ENCODE measurements around the gene SLCO3A1.

SLCO3A1 gene

GRCh38 chr15:92018535-92019239 lies 165.2 kb downstream of the SLCO3A1 start:
- no peak overlapping the region for H3K27ac ChIP-seq (ENCODE audit: low read depth, low read length)
- no peak overlapping the region for H3K9ac ChIP-seq (ENCODE audit: low read length)
- no peaks in the 10 kb centered on the region for H3K4me1 ChIP-seq (ENCODE audit: insufficient read depth, low read length)
- no peaks in the 10 kb centered on the region for H3K27me3 ChIP-seq (ENCODE audit: control insufficient read depth in 1 of 2, insufficient read depth in 2 of 2, low read length in 2 of 2)
- H3K9me3 ChIP-seq (ENCODE audit: low read length) = no peaks in the 10 kb centered on the region
- no peak overlapping the region for H3K4me3 ChIP-seq (ENCODE audit: low read depth in 1 of 2, low read length in 2 of 2)
- H3K36me3 ChIP-seq (ENCODE audit: insufficient read depth, low read length) = no peaks in the 10 kb centered on the region

DNA sequence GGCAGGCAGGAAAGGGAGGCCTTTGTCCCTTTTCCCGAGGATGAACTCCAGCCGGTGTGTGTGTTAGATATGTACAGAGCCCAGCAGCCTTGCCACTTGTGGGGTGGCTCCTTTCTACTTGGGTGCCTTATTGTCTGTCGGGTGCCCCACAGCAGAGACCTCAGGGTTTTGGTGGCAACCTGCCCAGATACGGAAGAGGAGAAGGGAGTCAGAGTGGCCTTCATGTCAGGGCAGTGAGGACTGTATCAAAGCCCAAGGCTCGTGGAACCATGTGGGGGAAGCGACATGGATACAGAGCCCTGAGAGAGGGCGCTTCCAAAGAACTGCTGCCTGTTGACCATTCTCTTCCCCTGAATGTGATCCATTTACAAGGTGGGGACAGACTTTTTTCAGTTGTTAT lies 166.2 kb downstream of the SLCO3A1 start:
- Histone ChIP-seq H3K4me3 (ENCODE audit: low read depth in 1 of 2, low read length in 2 of 2) (no peak overlapping the region), H3K9ac (ENCODE audit: low read length) (no peak overlapping the region), H3K27me3 (ENCODE audit: control insufficient read depth in 1 of 2, insufficient read depth in 2 of 2, low read length in 2 of 2) (no peaks in the 10 kb centered on the region), H3K9me3 (ENCODE audit: low read length) (no peaks in the 10 kb centered on the region), H3K4me1 (ENCODE audit: insufficient read depth, low read length) (no peaks in the 10 kb centered on the region), H3K36me3 (ENCODE audit: insufficient read depth, low read length) (no peaks in the 10 kb centered on the region), H3K27ac (ENCODE audit: low read depth, low read length) (no peak overlapping the region)

DNA sequence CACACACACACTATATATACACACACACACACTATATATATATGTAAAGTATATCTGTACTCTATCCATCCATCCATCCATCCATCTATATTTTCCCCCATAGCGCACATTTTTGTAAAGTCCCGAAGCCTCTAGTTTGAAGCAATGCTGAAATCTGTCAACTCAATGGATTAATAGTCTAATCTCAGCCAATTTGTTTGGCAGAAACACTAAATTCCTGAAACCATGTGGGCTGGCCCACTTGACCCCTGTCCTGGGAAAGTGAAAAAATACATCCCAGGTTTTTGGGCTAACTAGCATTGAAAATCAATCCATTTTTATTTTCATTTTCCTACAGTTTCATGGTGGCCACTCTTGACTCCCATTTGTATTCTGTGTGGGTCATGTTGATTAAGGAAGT lies 166.7 kb downstream of the SLCO3A1 start:
- H3K27ac ChIP-seq (ENCODE audit: low read depth, low read length) = no peak overlapping the region
- H3K27me3 ChIP-seq (ENCODE audit: control insufficient read depth in 1 of 2, insufficient read depth in 2 of 2, low read length in 2 of 2) = no peaks in the 10 kb centered on the region
- H3K9ac ChIP-seq (ENCODE audit: low read length) = no peak overlapping the region
- H3K4me3 ChIP-seq (ENCODE audit: low read depth in 1 of 2, low read length in 2 of 2) = no peak overlapping the region
- H3K9me3 ChIP-seq (ENCODE audit: low read length) = no peaks in the 10 kb centered on the region
- no peaks in the 10 kb centered on the region for H3K36me3 ChIP-seq (ENCODE audit: insufficient read depth, low read length)
- H3K4me1 ChIP-seq (ENCODE audit: insufficient read depth, low read length) = no peaks in the 10 kb centered on the region

- Histone ChIP-seq H3K9me3 (ENCODE audit: low read length) (no peaks in the 10 kb centered on the region), H3K27ac (ENCODE audit: low read depth, low read length) (no peak overlapping the region), H3K9ac (ENCODE audit: low read length) (no peak overlapping the region), H3K4me3 (ENCODE audit: low read depth in 1 of 2, low read length in 2 of 2) (no peak overlapping the region), H3K36me3 (ENCODE audit: insufficient read depth, low read length) (no peaks in the 10 kb centered on the region), H3K4me1 (ENCODE audit: insufficient read depth, low read length) (no peaks in the 10 kb centered on the region), H3K27me3 (ENCODE audit: control insufficient read depth in 1 of 2, insufficient read depth in 2 of 2, low read length in 2 of 2) (no peaks in the 10 kb centered on the region)
Observed at GRCh38 chr15:92020804-92021203, 167.3 kb downstream of the SLCO3A1 start.

DNA sequence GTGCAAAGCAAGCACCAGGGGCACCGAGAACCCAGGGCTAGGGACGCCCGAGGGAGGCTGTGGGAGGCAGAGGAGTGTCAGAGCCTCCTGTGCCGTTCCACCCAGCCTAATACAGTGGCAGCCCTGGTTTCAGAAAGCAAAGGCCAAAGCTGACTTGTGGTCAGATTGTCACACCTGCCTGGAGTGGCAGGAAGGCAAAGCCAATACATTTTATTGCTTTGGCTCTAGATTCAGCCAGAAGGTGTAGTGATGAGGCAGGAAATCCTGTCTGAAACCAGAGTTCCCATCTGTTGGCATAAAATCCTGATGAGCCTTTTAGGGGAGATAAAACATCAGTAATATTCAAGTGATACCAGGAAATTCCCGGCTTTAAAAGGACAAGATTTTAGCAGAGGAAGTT lies 168.3 kb downstream of the SLCO3A1 start:
- no peaks in the 10 kb centered on the region for H3K9me3 ChIP-seq (ENCODE audit: low read length)
- no peaks in the 10 kb centered on the region for H3K36me3 ChIP-seq (ENCODE audit: insufficient read depth, low read length)
- H3K27ac ChIP-seq (ENCODE audit: low read depth, low read length) = no peak overlapping the region
- H3K9ac ChIP-seq (ENCODE audit: low read length) = no peak overlapping the region
- H3K27me3 ChIP-seq (ENCODE audit: control insufficient read depth in 1 of 2, insufficient read depth in 2 of 2, low read length in 2 of 2) = no peaks in the 10 kb centered on the region
- no peak overlapping the region for H3K4me3 ChIP-seq (ENCODE audit: low read depth in 1 of 2, low read length in 2 of 2)
- H3K4me1 ChIP-seq (ENCODE audit: insufficient read depth, low read length) = no peaks in the 10 kb centered on the region

DNA sequence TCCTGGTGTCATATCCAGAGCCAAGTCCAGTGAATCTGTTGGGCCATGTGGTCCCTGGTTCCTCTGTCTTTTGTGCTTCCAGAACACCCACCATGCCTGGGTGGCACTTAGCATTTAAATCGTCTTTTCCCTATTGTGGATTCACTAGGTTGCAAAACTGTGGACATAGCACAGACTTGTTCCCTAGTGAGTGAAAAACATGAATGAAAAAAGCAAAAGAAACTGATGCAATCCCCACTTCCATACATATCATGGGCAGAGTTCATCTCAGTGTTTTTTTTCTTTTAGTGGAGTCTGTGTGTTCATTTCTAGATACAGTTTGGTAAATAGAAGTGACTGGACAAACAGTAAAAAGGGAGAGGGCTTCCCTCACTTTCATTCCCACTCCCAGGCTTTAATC lies 170.5 kb downstream of the SLCO3A1 start:
- Histone ChIP-seq H3K4me1 (ENCODE audit: insufficient read depth, low read length) (no peaks in the 10 kb centered on the region), H3K27ac (ENCODE audit: low read depth, low read length) (no peak overlapping the region)

GRCh38 chr15:92025706-92026270 lies 172.3 kb downstream of the SLCO3A1 start:
- H3K9me3 ChIP-seq (ENCODE audit: low read length) = no peaks in the 10 kb centered on the region
- no peaks in the 10 kb centered on the region for H3K4me1 ChIP-seq (ENCODE audit: insufficient read depth, low read length)
- no peak overlapping the region for H3K4me3 ChIP-seq (ENCODE audit: low read depth in 1 of 2, low read length in 2 of 2)
- no peaks in the 10 kb centered on the region for H3K36me3 ChIP-seq (ENCODE audit: insufficient read depth, low read length)
- H3K27ac ChIP-seq (ENCODE audit: low read depth, low read length) = no peak overlapping the region
- H3K27me3 ChIP-seq (ENCODE audit: control insufficient read depth in 1 of 2, insufficient read depth in 2 of 2, low read length in 2 of 2) = no peaks in the 10 kb centered on the region
- H3K9ac ChIP-seq (ENCODE audit: low read length) = no peak overlapping the region

More for the DNA sequence above, 170.5 kb downstream of the SLCO3A1 start:
- Histone ChIP-seq H3K9ac (ENCODE audit: low read length) (no peak overlapping the region), H3K9me3 (ENCODE audit: low read length) (no peaks in the 10 kb centered on the region), H3K4me3 (ENCODE audit: low read depth in 1 of 2, low read length in 2 of 2) (no peak overlapping the region), H3K27me3 (ENCODE audit: control insufficient read depth in 1 of 2, insufficient read depth in 2 of 2, low read length in 2 of 2) (no peaks in the 10 kb centered on the region), H3K36me3 (ENCODE audit: insufficient read depth, low read length) (no peaks in the 10 kb centered on the region)

DNA sequence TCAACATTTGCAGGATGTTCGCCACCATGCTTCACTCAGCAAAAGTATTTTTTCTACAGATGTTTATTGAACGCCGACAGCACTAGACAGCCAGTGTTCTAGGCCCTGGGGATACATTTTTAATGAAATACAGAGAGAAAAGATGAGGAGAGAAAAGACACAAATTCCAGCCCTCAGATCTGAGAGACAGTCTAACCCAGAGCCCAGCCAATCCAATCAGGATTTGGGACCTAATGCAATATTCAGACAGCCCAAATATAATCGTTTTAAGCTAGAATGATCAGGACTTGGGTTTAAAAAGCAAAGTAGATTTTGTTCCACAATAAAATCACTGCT lies 174.8 kb downstream of the SLCO3A1 start:
- Histone ChIP-seq H3K36me3 (ENCODE audit: insufficient read depth, low read length) (no peaks in the 10 kb centered on the region), H3K27ac (ENCODE audit: low read depth, low read length) (no peak overlapping the region)

DNA sequence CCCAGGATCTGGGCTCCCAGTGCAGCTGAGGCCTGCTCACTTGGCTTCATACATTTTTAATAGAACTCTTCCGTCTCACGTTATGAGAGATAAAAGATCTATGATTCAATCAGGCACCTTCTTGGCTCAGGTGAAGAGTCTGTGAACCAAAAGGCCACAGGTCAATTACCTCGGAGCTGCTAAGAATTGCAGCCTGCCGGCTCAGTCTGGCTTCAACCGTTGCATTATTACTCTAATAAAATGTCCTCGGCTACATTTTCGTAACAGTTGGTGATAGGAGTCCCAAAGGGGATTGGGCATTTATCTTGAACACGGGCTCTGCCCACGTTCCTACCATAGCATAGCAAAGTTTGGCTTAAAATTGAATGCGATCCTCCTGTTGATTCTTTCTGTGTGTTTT lies 176.3 kb downstream of the SLCO3A1 start:
- Histone ChIP-seq H3K4me3 (ENCODE audit: low read depth in 1 of 2, low read length in 2 of 2) (no peak overlapping the region), H3K36me3 (ENCODE audit: insufficient read depth, low read length) (no peaks in the 10 kb centered on the region), H3K9me3 (ENCODE audit: low read length) (no peaks in the 10 kb centered on the region), H3K27ac (ENCODE audit: low read depth, low read length) (no peak overlapping the region), H3K4me1 (ENCODE audit: insufficient read depth, low read length) (no peaks in the 10 kb centered on the region), H3K27me3 (ENCODE audit: control insufficient read depth in 1 of 2, insufficient read depth in 2 of 2, low read length in 2 of 2) (no peaks in the 10 kb centered on the region), H3K9ac (ENCODE audit: low read length) (no peak overlapping the region)

More for the DNA sequence above, 174.8 kb downstream of the SLCO3A1 start:
- no peaks in the 10 kb centered on the region for H3K4me1 ChIP-seq (ENCODE audit: insufficient read depth, low read length)
- H3K9me3 ChIP-seq (ENCODE audit: low read length) = no peaks in the 10 kb centered on the region
- no peaks in the 10 kb centered on the region for H3K27me3 ChIP-seq (ENCODE audit: control insufficient read depth in 1 of 2, insufficient read depth in 2 of 2, low read length in 2 of 2)
- H3K9ac ChIP-seq (ENCODE audit: low read length) = no peak overlapping the region
- no peak overlapping the region for H3K4me3 ChIP-seq (ENCODE audit: low read depth in 1 of 2, low read length in 2 of 2)

- no peaks in the 10 kb centered on the region for H3K4me1 ChIP-seq (ENCODE audit: insufficient read depth, low read length)
- H3K36me3 ChIP-seq (ENCODE audit: insufficient read depth, low read length) = no peaks in the 10 kb centered on the region
- no peaks in the 10 kb centered on the region for H3K9me3 ChIP-seq (ENCODE audit: low read length)
- no peak overlapping the region for H3K4me3 ChIP-seq (ENCODE audit: low read depth in 1 of 2, low read length in 2 of 2)
- no peak overlapping the region for H3K9ac ChIP-seq (ENCODE audit: low read length)
- H3K27ac ChIP-seq (ENCODE audit: low read depth, low read length) = no peak overlapping the region
- no peaks in the 10 kb centered on the region for H3K27me3 ChIP-seq (ENCODE audit: control insufficient read depth in 1 of 2, insufficient read depth in 2 of 2, low read length in 2 of 2)
Observed at GRCh38 chr15:92033314-92033713, 179.8 kb downstream of the SLCO3A1 start.

DNA sequence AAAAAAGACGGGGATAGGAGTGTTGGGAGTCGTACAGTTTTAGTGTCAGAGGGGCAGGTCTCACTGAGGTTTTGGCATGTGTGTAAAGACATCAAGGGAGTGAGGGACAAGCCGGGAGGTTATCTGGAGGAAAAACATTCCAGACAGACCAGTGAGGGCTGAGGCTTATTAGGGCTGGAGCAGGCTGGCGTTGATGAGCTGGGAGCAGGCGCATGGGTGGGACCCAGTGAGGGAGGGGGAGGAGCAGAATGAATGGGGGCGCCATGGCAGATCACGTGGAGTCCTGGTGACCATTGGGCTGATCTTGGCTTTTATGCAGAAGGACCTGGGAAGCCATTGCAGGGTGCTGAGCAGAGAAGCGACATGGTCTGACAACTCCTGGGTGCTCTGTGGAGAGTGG lies 180.2 kb downstream of the SLCO3A1 start:
- Histone ChIP-seq H3K27ac (ENCODE audit: low read depth, low read length) (no peak overlapping the region), H3K4me3 (ENCODE audit: low read depth in 1 of 2, low read length in 2 of 2) (no peak overlapping the region), H3K9me3 (ENCODE audit: low read length) (no peaks in the 10 kb centered on the region), H3K4me1 (ENCODE audit: insufficient read depth, low read length) (no peaks in the 10 kb centered on the region), H3K9ac (ENCODE audit: low read length) (no peak overlapping the region), H3K36me3 (ENCODE audit: insufficient read depth, low read length) (no peaks in the 10 kb centered on the region), H3K27me3 (ENCODE audit: control insufficient read depth in 1 of 2, insufficient read depth in 2 of 2, low read length in 2 of 2) (no peaks in the 10 kb centered on the region)

GRCh38 chr15:92034227-92034626 lies 180.7 kb downstream of the SLCO3A1 start:
- Histone ChIP-seq H3K9me3 (ENCODE audit: low read length) (no peaks in the 10 kb centered on the region), H3K4me3 (ENCODE audit: low read depth in 1 of 2, low read length in 2 of 2) (no peak overlapping the region), H3K27me3 (ENCODE audit: control insufficient read depth in 1 of 2, insufficient read depth in 2 of 2, low read length in 2 of 2) (no peaks in the 10 kb centered on the region), H3K9ac (ENCODE audit: low read length) (no peak overlapping the region), H3K36me3 (ENCODE audit: insufficient read depth, low read length) (no peaks in the 10 kb centered on the region), H3K4me1 (ENCODE audit: insufficient read depth, low read length) (no peaks in the 10 kb centered on the region), H3K27ac (ENCODE audit: low read depth, low read length) (no peak overlapping the region)
